Gastrocnemius medialis (tissue), 4 donors: ENCODE results near the gene TANGO2. TPM values are rescaled to one million over a fixed set of nuclear protein-coding genes. Genes with fewer than 3 reads are reported as not detected.

Experiments used
- ATAC-seq, 2 donors: fragments of 150-250 bp; one replicate each; pipeline ENCODE4 v1.9.1; 2016
- DNase-seq, 2 donors: peaks; one replicate each; pipeline ENCODE4 v3.0.0-alpha.2; 2019
- H3K27ac ChIP-seq, 4 donors: fragments of 200-600 bp; sonication (generic); 1 replicate in 1 of 4; 2 replicates in 3 of 4; pipeline ENCODE4 v1.5.1; 2016 to 2018; ENCODE audit warnings: mild to moderate bottlenecking in 2 of 4, moderate library complexity in 1 of 4
- H3K27me3 ChIP-seq, 3 donors: fragments of 200-600 bp; sonication (generic) in 2 of 3; 1 replicate in 1 of 3; 2 replicates in 2 of 3; pipeline versions ENCODE4 v1.5.1 to v1.6.0; 2016 to 2019; ENCODE audit warnings: mild to moderate bottlenecking in 1 of 3, moderate library complexity in 1 of 3
- H3K36me3 ChIP-seq, 2 donors: fragments of 200-600 bp; sonication (generic) in 1 of 2; one replicate each; pipeline ENCODE4 v1.5.1; 2017 to 2018
- H3K4me1 ChIP-seq, 2 donors: fragments of 200-600 bp; sonication (generic) in 1 of 2; one replicate each; pipeline ENCODE4 v1.5.1; 2016 to 2017; ENCODE audit warnings: mild to moderate bottlenecking in 2 of 2
- H3K4me3 ChIP-seq, 4 donors: fragments of 200-600 bp; sonication (generic) in 3 of 4; 1 replicate in 1 of 4; 2 replicates in 3 of 4; pipeline ENCODE4 v1.5.1; 2016 to 2019; ENCODE audit warnings: mild to moderate bottlenecking in 2 of 4
- H3K9me3 ChIP-seq, 3 donors: fragments of 200-600 bp; sonication (generic) in 2 of 3; 1 replicate in 1 of 3; 2 replicates in 2 of 3; pipeline ENCODE4 v1.5.1; 2016 to 2019
- POLR2A ChIP-seq, 2 donors: fragments of 450-650 bp; IDR thresholded peaks; one replicate each; pipeline ENCODE4 v1.6.1; 2017; ENCODE audit warnings: antibody characterized with exemption in 2 of 2, mild to moderate bottlenecking in 2 of 2, moderate library complexity in 2 of 2
- in situ Hi-C, 4 donors: fragments of 200-750 bp; cut with MboI; loops; one replicate each; pipeline versions ENCODE4 v1.15.0 to v1.8.0; 2017; ENCODE audit warnings: low sequenced_read_pairs in 4 of 4
- intact Hi-C: fragments of 100-400 bp; cut with DNase I; formaldehyde crosslinking; loops from one replicate; pipeline ENCODE4 v1.15.1; 2023; ENCODE audit warnings: low total_unique reads
- total RNA-seq, 4 donors: library from RNA; depleted of rRNA; stranded (reverse); fragments of >200 nt; gene quantifications; one replicate each; pipeline versions ENCODE4 v1.1.0 to v1.2.3, GENCODE V29; 2016
- TF ChIP-seq, protein P1 (sequence below), 5 experiments: fragments of 450-650 bp in 3 of 5; fragments of 200-600 bp in 2 of 5; sonication (generic) in 2 of 5; IDR thresholded peaks in 4 of 5; conservative IDR thresholded peaks in 1 of 5; 1 replicate in 4 of 5; 2 replicates in 1 of 5; pipeline ENCODE4 v1.5.1; 2016 to 2019; ENCODE audit warnings: antibody characterized with exemption in 5 of 5, mild to moderate bottlenecking in 3 of 5, moderate library complexity in 3 of 5

Gene TANGO2
- total RNA-seq, 4 donors from 2014 or later, result 43.0 to 115 (median 52.5) TPM

DNA sequence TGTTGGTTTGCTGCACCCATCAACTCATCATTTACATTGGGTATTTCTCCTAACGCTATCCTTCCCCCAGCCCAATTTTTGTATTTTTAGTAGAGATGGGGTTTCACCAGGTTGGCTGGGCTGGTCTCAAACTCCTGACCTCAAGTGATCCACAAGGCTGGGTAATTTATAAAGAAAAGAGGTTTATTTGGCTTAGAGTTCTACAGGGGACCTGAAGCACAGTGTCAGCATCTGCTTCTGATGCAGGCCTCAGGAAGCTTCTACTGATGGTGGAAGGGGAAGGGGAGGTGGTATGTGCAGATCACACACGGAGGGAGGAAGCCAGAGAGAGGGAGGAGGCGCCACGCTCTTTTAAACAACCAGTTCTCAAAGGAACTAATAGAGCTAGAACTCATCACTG lies 25.8 kb downstream of the TANGO2 start:
- Histone ChIP-seq H3K9me3 (no peaks in the 10 kb centered on the region), H3K4me1 (no peaks in the 10 kb centered on the region), H3K36me3 (peaks cover 0 to 30% of the 10 kb centered on the region in 2 donors), H3K27ac (no peak overlapping the region), H3K4me3 (no peak overlapping the region), H3K27me3 (no peaks in the 10 kb centered on the region)
- intact Hi-C loops (no loop called here), in situ Hi-C loops (no loop called here)
- TF ChIP-seq, protein P1, sequence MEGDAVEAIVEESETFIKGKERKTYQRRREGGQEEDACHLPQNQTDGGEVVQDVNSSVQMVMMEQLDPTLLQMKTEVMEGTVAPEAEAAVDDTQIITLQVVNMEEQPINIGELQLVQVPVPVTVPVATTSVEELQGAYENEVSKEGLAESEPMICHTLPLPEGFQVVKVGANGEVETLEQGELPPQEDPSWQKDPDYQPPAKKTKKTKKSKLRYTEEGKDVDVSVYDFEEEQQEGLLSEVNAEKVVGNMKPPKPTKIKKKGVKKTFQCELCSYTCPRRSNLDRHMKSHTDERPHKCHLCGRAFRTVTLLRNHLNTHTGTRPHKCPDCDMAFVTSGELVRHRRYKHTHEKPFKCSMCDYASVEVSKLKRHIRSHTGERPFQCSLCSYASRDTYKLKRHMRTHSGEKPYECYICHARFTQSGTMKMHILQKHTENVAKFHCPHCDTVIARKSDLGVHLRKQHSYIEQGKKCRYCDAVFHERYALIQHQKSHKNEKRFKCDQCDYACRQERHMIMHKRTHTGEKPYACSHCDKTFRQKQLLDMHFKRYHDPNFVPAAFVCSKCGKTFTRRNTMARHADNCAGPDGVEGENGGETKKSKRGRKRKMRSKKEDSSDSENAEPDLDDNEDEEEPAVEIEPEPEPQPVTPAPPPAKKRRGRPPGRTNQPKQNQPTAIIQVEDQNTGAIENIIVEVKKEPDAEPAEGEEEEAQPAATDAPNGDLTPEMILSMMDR (IDR thresholded peaks at IDR 0.05 in 4 of 5, conservative IDR thresholded peaks at IDR 0.05 in 1 of 5), result no peak
- TF ChIP-seq POLR2A (IDR thresholded peaks at IDR 0.05), result no peak
- DNase-seq (no peak), ATAC-seq (no peak)

GRCh38 chr22:20051927-20052308 lies 31.0 kb downstream of the TANGO2 start:
- no peak for TF ChIP-seq POLR2A (IDR thresholded peaks at IDR 0.05)
- TF ChIP-seq, protein P1 (IDR thresholded peaks at IDR 0.05 in 4 of 5, conservative IDR thresholded peaks at IDR 0.05 in 1 of 5), result no peak
- DNase-seq (no peak), ATAC-seq (no peak)
- Histone ChIP-seq H3K9me3 (no peaks in the 10 kb centered on the region), H3K27ac (no peak overlapping the region), H3K27me3 (no peaks in the 10 kb centered on the region), H3K4me1 (no peaks in the 10 kb centered on the region), H3K4me3 (no peak overlapping the region), H3K36me3 (peaks cover 0 to 60% of the 10 kb centered on the region in 2 donors)
- in situ Hi-C loops, result no loop called here
- intact Hi-C loops, result no loop called here

DNA sequence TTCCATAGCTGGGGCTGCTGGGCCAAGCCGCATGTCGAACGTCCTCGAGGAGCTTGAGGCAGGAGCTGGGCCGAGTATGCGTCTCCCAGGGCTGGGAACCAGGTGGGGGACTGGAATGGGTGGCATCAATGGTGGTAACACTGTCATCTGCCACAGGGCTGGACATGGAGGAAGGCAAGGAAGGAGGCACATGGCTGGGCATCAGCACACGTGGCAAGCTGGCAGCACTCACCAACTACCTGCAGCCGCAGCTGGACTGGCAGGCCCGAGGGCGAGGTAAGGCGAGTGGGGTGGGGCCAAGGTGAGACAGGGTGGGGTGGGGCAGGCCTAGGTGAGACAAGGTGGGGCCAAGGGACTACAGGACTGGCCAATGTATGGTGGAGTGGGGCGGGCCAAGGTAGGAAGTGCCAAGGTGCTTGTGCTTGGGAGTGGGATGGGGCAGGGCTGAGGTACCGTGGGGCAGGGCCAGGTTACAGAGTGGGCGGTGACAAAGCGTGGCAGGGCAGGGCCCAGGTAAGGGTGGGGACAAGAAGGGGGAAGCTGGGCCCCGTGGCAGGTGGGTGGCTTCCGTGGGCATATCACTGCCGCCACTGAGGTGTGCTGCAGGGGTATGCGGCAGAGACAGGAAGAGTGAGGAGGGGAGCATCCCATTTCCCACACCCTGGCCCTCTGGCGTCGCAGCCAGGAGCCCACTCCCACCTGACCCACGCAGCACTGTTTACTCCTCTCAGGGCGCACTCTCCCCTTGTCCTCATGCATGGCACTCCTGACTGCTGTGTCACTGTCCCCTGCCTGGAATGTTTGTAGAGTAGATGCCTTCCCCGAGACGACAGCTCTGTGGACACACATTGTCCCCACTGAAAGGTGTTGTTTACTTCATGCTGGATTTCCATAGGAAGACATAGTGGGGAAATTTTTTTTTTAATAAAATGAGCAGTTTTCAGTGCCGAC lies 31.7 kb downstream of the TANGO2 start:
- H3K9me3 ChIP-seq, result no peaks in the 10 kb centered on the region
- H3K4me1 ChIP-seq, result no peaks in the 10 kb centered on the region
- H3K4me3 ChIP-seq, result no peak overlapping the region
- ATAC-seq, result no peak
- H3K27ac ChIP-seq, result no peak overlapping the region
- TF ChIP-seq, protein P1 (IDR thresholded peaks at IDR 0.05 in 4 of 5, conservative IDR thresholded peaks at IDR 0.05 in 1 of 5), result no peak
- TF ChIP-seq POLR2A (IDR thresholded peaks at IDR 0.05), result no peak
- H3K27me3 ChIP-seq, result no peaks in the 10 kb centered on the region
- in situ Hi-C loops, result no loop called here
- DNase-seq, result no peak
- intact Hi-C loops, result no loop called here
- peaks cover 0 to 62% of the 10 kb centered on the region in 2 donors for H3K36me3 ChIP-seq

DNA sequence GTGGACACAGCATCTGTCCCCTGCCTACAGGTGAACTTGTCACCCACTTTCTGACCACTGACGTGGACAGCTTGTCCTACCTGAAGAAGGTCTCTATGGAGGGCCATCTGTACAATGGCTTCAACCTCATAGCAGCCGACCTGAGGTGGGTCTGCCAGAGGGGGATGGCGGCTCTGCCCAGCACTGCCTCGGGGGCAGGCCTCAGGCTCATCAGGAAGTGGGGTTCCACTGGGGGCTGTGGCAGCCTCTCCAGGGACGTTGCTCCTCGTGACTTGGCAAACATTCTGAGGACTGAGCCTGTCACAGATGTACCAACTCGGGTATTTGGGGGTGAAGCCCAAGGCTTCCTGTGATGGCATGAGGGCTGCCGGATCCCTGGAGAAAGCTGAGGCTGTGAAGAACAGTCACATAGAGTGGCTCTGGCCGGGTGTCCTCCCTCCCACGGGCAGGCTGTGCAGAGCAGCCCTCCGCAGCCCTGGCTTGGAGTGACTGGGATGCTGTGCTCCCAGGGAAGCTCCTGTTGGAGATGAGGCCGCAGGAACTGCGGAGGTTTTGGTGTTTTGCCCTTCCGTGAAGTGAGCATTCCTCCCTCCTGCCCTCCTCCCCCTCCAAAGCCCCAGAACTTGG lies 32.6 kb downstream of the TANGO2 start:
- Histone ChIP-seq H3K4me1 (no peaks in the 10 kb centered on the region), H3K9me3 (no peaks in the 10 kb centered on the region), H3K27ac (no peak overlapping the region), H3K4me3 (no peak overlapping the region), H3K27me3 (no peaks in the 10 kb centered on the region), H3K36me3 (peaks cover 0 to 64% of the 10 kb centered on the region in 2 donors)
- in situ Hi-C loops, result no loop called here
- no peak for DNase-seq
- TF ChIP-seq, protein P1 (IDR thresholded peaks at IDR 0.05 in 4 of 5, conservative IDR thresholded peaks at IDR 0.05 in 1 of 5), result no peak
- TF ChIP-seq POLR2A (IDR thresholded peaks at IDR 0.05), result no peak
- no peak for ATAC-seq
- intact Hi-C loops, result no loop called here
